Thoracic aorta (tissue), 2 donors: ENCODE measurements around the gene ADSS1. TPM values are rescaled to one million over a fixed set of nuclear protein-coding genes. Genes with fewer than 3 reads are reported as not detected.
A peak's percentile ranks its signal among the peaks of the same experiment; 100 is the strongest.

Source experiments
- ATAC-seq: fragments of 150-250 bp; one replicate; pipeline ENCODE4 v1.8.0; 2017; ENCODE audit warnings: low read depth; ENCODE audit not compliant: insufficient number of reproducible peaks, low FRiP score
- DNase-seq: peaks from one replicate; pipeline ENCODE4 v3.0.0-alpha.2; 2020; ENCODE audit warnings: low spot score
- H3K27ac ChIP-seq, 2 donors: fragments of 200-600 bp; sonication (generic); 1 replicate in 1 of 2; 2 replicates in 1 of 2; pipeline ENCODE4 v1.5.1; 2016; ENCODE audit warnings: mild to moderate bottlenecking in 2 of 2, moderate library complexity in 2 of 2
- H3K27me3 ChIP-seq: fragments of 200-600 bp; sonication (generic); replicated peaks from 2 replicates; pipeline ENCODE4 v1.6.0; 2016; ENCODE audit warnings: mild to moderate bottlenecking; ENCODE audit not compliant: insufficient read depth
- H3K36me3 ChIP-seq: fragments of 200-600 bp; sonication (generic); one replicate; pipeline ENCODE4 v1.5.1; 2016
- H3K4me1 ChIP-seq, 2 donors: fragments of 200-600 bp; sonication (generic); 1 replicate in 1 of 2; 2 replicates in 1 of 2; pipeline versions ENCODE4 v1.5.1 to v1.6.0; 2016; ENCODE audit warnings: low read depth in 2 of 2, mild to moderate bottlenecking in 1 of 2; ENCODE audit not compliant: control insufficient read depth in 1 of 2
- H3K4me3 ChIP-seq: fragments of 200-600 bp; sonication (generic); 2 replicates; pipeline ENCODE4 v1.5.1; 2016; ENCODE audit warnings: mild to moderate bottlenecking
- H3K9me3 ChIP-seq: fragments of 200-600 bp; sonication (generic); 2 replicates; pipeline ENCODE4 v1.5.1; 2016
- total RNA-seq, 2 donors: library from RNA; depleted of rRNA; stranded (reverse); fragments of >200 nt; gene quantifications; one replicate each; pipeline versions ENCODE4 v1.1.0 to v1.2.3, GENCODE V29; 2016
- TF ChIP-seq, protein P1 (sequence below): fragments of 200-600 bp; sonication (generic); IDR thresholded peaks from one replicate; pipeline ENCODE4 v1.5.1; 2019; ENCODE audit warnings: antibody characterized with exemption

The ADSS1 gene
- total RNA-seq, 2 donors from 2014 or later = 30.8 to 87.3 TPM

DNA sequence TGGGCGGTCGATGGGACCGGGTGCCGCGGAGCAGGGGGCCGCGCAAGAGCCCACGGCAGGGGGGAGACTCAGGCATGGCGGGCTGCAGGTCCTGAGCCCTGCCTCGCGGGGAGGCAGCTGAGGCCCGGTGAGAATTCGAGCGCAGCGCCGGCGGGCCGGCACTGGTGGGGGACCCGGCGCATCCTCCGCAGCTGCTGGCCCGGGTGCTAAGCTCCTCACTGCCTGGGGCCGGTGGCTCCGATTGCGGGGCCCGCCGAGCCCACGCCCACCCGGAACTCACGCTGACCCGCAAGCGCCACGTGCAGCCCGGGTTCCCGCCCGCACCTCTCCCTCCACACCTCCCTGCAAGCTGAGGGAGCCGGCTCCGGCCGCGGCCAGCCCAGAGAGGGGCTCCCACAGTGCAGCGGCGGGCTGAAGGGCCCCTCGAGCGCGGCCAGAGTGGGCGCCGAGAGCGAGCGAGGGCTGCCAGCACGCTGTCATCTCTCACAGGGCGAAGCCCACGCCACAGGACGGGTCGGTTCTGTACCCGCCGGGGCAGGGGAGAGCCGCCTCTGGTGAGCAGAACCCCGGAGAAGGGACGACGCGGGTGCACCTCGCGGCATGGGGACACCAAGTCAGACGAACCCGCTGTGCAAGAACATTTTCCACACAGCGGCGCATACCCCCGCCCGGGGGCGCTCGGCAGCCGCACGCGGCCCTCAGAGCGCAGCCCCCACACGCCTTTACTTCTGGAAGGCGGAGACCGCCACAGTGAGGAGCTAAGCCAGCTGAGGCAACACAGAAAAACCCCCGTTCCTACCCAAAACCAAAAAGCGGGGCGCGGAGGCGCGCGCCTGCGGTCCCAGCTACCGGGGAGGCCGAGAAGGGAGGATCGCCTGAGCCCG, 27.8 kb downstream of the ADSS1 start:
- Histone ChIP-seq H3K4me1 (peaks cover 42 to 73% of the 10 kb centered on the region in 2 donors), H3K36me3 (peaks cover 9% of the 10 kb centered on the region), H3K9me3 (no peaks in the 10 kb centered on the region), H3K4me3 (peak overlapping the region; percentile 84), H3K27ac (peak overlapping the region; percentile 78 to 84), H3K27me3 (no peaks in the 10 kb centered on the region)
- TF ChIP-seq, protein P1, sequence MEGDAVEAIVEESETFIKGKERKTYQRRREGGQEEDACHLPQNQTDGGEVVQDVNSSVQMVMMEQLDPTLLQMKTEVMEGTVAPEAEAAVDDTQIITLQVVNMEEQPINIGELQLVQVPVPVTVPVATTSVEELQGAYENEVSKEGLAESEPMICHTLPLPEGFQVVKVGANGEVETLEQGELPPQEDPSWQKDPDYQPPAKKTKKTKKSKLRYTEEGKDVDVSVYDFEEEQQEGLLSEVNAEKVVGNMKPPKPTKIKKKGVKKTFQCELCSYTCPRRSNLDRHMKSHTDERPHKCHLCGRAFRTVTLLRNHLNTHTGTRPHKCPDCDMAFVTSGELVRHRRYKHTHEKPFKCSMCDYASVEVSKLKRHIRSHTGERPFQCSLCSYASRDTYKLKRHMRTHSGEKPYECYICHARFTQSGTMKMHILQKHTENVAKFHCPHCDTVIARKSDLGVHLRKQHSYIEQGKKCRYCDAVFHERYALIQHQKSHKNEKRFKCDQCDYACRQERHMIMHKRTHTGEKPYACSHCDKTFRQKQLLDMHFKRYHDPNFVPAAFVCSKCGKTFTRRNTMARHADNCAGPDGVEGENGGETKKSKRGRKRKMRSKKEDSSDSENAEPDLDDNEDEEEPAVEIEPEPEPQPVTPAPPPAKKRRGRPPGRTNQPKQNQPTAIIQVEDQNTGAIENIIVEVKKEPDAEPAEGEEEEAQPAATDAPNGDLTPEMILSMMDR = no peak
- ATAC-seq (no peak), DNase-seq (no peak)

DNA sequence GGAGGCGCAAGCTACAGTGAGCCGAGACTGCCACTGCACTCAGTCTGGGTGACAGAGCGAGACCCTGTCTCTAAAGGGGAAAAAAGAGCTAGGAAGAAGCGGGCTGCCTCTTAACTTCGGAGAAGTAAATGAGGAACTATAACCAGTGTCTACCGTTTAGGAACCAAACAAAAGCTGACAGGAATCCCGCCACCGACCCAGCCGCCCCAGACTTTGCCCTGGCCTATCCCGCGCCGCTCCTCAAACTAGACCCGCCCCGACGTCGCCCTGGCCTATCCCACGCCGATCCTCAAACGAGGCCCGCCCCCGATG, 28.4 kb downstream of the ADSS1 start:
- DNase-seq (no peak), ATAC-seq (peak; percentile 74)
- TF ChIP-seq, protein P1 = no peak
- Histone ChIP-seq H3K9me3 (no peaks in the 10 kb centered on the region), H3K36me3 (peaks cover 14% of the 10 kb centered on the region), H3K4me3 (peak overlapping the region; percentile 84), H3K27me3 (no peaks in the 10 kb centered on the region), H3K4me1 (peaks cover 38 to 67% of the 10 kb centered on the region in 2 donors), H3K27ac (peak overlapping the region; percentile 78 to 84)

DNA sequence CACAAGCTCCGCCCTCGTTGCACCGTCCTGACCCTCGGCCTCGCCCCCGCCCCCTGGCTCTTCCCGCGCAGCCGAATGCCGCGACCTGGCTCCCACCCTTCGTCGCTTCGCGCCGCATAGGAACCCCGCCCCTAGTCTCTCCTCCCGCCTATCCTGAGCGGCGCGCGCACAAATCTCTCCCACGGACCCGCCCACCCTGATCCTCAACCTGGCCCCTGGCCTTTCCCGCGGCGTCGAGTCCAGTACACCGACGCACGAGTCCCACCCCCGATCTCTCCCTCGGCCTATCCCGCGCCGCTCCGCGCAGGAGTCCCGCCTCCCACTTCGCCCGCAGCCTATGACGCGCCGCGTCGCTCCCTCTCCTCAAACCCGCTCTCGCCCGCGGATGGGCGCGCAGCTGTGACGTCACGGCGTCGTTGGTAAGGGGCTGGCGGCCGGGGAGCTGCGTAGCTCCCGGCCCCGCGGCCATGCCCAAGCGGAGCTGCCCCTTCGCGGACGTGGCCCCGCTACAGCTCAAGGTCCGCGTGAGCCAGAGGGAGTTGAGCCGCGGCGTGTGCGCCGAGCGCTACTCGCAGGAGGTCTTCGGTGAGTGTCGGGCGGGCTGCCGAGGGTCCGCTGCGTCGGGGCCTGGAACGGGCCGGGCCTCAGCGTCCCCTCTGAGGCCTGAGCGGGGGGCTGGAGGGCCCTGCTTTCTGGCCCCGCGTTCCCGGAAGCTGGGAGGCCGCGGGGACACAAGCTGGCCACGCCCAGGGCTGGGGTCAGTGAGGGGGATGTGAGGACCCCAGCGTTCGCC, 28.9 kb downstream of the ADSS1 start, which contains the start of gene SIVA1:
TSS of gene SIVA1 (plus strand) at position 413 of the 793 bp plus-strand sequence. CDS start at position 468, 55 bp downstream.
- DNase-seq (peak; percentile 98), ATAC-seq (peak; percentile 83)
- TF ChIP-seq, protein P1 = no peak
- H3K4me3 ChIP-seq = peak within 1 kb of the TSS; percentile 84
- H3K27me3 ChIP-seq = no peaks in the 10 kb centered on the region
- peak within 1 kb of the TSS; percentile 84 for H3K27ac ChIP-seq
- H3K36me3 ChIP-seq = peaks cover 19% of the 10 kb centered on the region
- no peaks in the 10 kb centered on the region for H3K9me3 ChIP-seq
- H3K4me1 ChIP-seq = peaks cover 33 to 62% of the 10 kb centered on the region in 2 donors

DNA sequence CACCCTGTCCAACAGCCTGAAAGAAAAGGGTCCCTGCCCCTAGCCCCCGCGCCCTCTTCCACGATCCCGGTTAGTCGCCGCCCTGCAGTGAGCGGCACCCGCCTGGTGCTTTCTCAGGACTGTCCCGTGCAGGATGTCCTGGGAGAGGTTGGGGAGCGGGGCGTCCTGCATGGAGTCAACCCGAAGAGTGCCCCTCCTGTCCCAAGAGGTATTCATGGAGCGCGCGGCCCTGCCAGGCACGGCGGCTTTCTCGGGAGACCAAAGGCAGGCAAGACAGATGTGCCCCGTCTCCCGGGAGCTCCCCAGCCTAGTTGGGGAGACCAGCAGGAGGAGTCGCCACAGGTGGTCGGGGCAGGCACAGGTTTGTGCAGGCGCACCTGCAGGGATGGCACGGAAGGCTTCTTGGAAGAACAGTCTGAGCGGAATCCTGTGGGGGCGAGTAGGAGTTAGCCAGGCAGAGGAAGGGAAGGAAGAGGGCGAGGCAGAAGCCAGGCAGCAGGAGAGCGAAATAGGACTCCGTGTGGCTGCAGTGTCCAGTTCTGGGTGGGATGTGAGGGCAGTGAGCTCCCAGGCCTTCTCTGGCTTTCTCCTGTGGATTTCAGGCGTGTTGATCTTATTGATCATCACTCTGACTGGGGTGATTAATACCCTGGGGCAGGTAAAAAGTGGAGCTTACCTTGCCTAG, 29.6 kb downstream of the ADSS1 start:
- H3K4me3 ChIP-seq = peak overlapping the region; percentile 84
- ATAC-seq (no peak), DNase-seq (no peak)
- H3K4me1 ChIP-seq = peaks cover 26 to 54% of the 10 kb centered on the region in 2 donors
- peak overlapping the region; percentile 84 for H3K27ac ChIP-seq
- H3K27me3 ChIP-seq = no peaks in the 10 kb centered on the region
- no peaks in the 10 kb centered on the region for H3K9me3 ChIP-seq
- TF ChIP-seq, protein P1 = no peak
- H3K36me3 ChIP-seq = peaks cover 22% of the 10 kb centered on the region
